GM15510 (cell line): ENCODE measurements around the gene CDHR4.

Experiments used
- POLR2A ChIP-seq: IDR thresholded peaks from 3 replicates; pipeline ENCODE4 v1.6.1; 2011; ENCODE audit warnings: borderline replicate concordance; ENCODE audit not compliant: insufficient read length; ENCODE audit errors: extremely low read depth

The CDHR4 gene

GRCh38 chr3:49799761-49800160 is at the start of gene CDHR4:
TSS of gene CDHR4 (minus strand) at chr3:49799873. CDS start at chr3:49799812, 61 bp downstream.
- no peak for TF ChIP-seq POLR2A

GRCh38 chr3:49845694-49846093 is 46.0 kb upstream of the CDHR4 start:
- no peak for TF ChIP-seq POLR2A

- no peak for TF ChIP-seq POLR2A
Observed at GRCh38 chr3:49844464-49845183, 45.0 kb upstream of the CDHR4 start.

- TF ChIP-seq POLR2A = no peak
Observed at GRCh38 chr3:49842843-49843517, 43.3 kb upstream of the CDHR4 start.

GRCh38 chr3:49841806-49842205 is 42.1 kb upstream of the CDHR4 start:
- no peak for TF ChIP-seq POLR2A

GRCh38 chr3:49841126-49841696 is 41.5 kb upstream of the CDHR4 start:
- TF ChIP-seq POLR2A = no peak

GRCh38 chr3:49840388-49840787 is 40.7 kb upstream of the CDHR4 start:
- no peak for TF ChIP-seq POLR2A

- no peak for TF ChIP-seq POLR2A
Observed at GRCh38 chr3:49839193-49839809, 39.6 kb upstream of the CDHR4 start.

GRCh38 chr3:49831341-49831740 is 31.7 kb upstream of the CDHR4 start:
- TF ChIP-seq POLR2A = no peak

GRCh38 chr3:49826016-49826415 is 26.3 kb upstream of the CDHR4 start:
- TF ChIP-seq POLR2A = no peak

GRCh38 chr3:49813497-49814174 is 14.0 kb upstream of the CDHR4 start, which contains the start of gene UBA7:
TSS of gene UBA7 (minus strand) at chr3:49813953. CDS start at chr3:49813787, 166 bp downstream.
- TF ChIP-seq POLR2A = peak; percentile 37

- TF ChIP-seq POLR2A = no peak
Observed at GRCh38 chr3:49812916-49813496, 13.3 kb upstream of the CDHR4 start.

- TF ChIP-seq POLR2A = no peak
Observed at GRCh38 chr3:49807431-49808114, 7.9 kb upstream of the CDHR4 start.

GRCh38 chr3:49806850-49807249 is 7.2 kb upstream of the CDHR4 start:
- no peak for TF ChIP-seq POLR2A

- no peak for TF ChIP-seq POLR2A
Observed at GRCh38 chr3:49805897-49806701, 6.4 kb upstream of the CDHR4 start.
